ENCODE measurements around the gene PRLR.

- TF ChIP-seq, protein P1, sequence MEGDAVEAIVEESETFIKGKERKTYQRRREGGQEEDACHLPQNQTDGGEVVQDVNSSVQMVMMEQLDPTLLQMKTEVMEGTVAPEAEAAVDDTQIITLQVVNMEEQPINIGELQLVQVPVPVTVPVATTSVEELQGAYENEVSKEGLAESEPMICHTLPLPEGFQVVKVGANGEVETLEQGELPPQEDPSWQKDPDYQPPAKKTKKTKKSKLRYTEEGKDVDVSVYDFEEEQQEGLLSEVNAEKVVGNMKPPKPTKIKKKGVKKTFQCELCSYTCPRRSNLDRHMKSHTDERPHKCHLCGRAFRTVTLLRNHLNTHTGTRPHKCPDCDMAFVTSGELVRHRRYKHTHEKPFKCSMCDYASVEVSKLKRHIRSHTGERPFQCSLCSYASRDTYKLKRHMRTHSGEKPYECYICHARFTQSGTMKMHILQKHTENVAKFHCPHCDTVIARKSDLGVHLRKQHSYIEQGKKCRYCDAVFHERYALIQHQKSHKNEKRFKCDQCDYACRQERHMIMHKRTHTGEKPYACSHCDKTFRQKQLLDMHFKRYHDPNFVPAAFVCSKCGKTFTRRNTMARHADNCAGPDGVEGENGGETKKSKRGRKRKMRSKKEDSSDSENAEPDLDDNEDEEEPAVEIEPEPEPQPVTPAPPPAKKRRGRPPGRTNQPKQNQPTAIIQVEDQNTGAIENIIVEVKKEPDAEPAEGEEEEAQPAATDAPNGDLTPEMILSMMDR (conservative IDR thresholded peaks at IDR 0.05), result no peak
- no peak for TF ChIP-seq ZFX (IDR thresholded peaks at IDR 0.05)
These were observed 16.2 kb downstream of the PRLR start for GRCh38 chr5:35214051-35214450.

Data from C4-2B (cell line).